GM13977 (cell line): ENCODE data around the gene SLC5A2.
"Not testable (repeated sequence)": the region's sequence is repeated elsewhere in the genome, so short reads cannot be mapped to it uniquely, and the experiment has no call there.

ENCODE experiments used
- DNase-seq: peaks from one replicate; pipeline ENCODE4 v3.0.0; 2012; ENCODE audit warnings: low spot score
- CTCF ChIP-seq: IDR thresholded peaks from 2 replicates; pipeline ENCODE4 v1.5.1; 2012; ENCODE audit warnings: mild to moderate bottlenecking, control low read depth; ENCODE audit not compliant: insufficient read depth; ENCODE audit errors: extremely low read depth, missing control alignments
- in situ Hi-C: fragments of 300-500 bp; cut with MboI; formaldehyde crosslinking; loops from one replicate; pipeline ENCODE4 v1.12.0; 2022; ENCODE audit warnings: low sequenced_read_pairs, low pct_unique_long_range_greater_than_20kb, mixed read lengths, inconsistent platforms; ENCODE audit not compliant: unreplicated experiment

The SLC5A2 gene

GRCh38 chr16:31479751-31480150 lies 3.2 kb upstream of the SLC5A2 start:
- in situ Hi-C loops: no loop called here
- TF ChIP-seq CTCF: no peak

GRCh38 chr16:31480851-31481536 lies 1.9 kb upstream of the SLC5A2 start:
- no peak for DNase-seq
- in situ Hi-C loops: no loop called here

More at GRCh38 chr16:31479751-31480150, 3.2 kb upstream of the SLC5A2 start:
- DNase-seq: no peak

GRCh38 chr16:31484048-31484447 lies 1.1 kb downstream of the SLC5A2 start:
- in situ Hi-C loops, DNase-seq: not testable (repeated sequence)

More at GRCh38 chr16:31480851-31481536, 1.9 kb upstream of the SLC5A2 start:
- TF ChIP-seq CTCF: no peak

DNA sequence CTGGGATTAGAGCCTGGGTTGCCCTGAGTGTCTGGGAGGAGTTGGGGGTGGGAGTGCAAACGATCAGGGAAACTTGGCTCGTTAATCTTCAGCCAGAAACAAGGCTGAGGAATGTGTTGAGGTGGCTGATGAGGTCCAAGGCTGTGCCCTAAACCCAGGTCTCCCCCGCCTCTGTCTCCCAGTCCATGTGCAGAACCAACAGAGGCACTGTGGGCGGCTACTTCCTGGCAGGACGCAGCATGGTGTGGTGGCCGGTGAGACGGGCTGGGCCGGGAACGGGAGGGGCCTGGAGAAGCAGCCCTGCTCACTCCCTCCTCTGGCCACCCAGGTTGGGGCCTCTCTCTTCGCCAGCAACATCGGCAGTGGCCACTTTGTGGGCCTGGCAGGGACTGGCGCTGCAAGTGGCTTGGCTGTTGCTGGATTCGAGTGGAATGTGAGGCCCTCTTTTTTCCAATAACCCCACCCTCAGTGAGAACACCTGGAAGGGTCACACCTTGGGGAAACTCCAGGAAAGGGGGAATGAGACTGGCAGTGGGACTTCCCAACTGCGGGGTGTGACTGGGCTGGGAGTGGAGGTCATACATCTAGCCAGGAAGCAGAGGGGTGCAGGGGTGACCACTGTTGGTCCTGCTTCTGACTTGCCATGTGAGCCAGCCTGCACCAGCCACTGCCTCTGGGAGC lies 1.7 kb downstream of the SLC5A2 start:
- no peak for TF ChIP-seq CTCF
- no peak for DNase-seq
- in situ Hi-C loops: no loop called here

- TF ChIP-seq CTCF: no peak
- in situ Hi-C loops: no loop called here
- DNase-seq: no peak
Measured at GRCh38 chr16:31485571-31485970, 2.6 kb downstream of the SLC5A2 start.

DNA sequence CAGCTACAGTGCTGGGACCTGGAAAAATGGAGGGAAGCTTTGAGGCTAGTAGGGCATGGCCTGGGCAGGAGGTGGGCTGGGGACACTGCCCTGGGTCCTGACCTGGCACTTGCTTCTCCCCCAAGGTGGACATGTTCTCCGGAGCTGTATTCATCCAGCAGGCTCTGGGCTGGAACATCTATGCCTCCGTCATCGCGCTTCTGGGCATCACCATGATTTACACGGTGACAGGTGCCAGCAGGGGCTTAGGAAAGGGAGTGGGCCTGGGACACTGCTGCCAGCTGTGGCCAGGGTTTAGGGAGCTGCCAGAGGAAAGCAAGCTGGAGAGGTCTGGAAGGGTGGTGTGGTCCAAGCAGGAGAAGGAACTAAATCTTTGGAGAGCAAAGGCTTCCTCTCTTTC lies 3.1 kb downstream of the SLC5A2 start:
- no peak for TF ChIP-seq CTCF
- no peak for DNase-seq
- in situ Hi-C loops: no loop called here

DNA sequence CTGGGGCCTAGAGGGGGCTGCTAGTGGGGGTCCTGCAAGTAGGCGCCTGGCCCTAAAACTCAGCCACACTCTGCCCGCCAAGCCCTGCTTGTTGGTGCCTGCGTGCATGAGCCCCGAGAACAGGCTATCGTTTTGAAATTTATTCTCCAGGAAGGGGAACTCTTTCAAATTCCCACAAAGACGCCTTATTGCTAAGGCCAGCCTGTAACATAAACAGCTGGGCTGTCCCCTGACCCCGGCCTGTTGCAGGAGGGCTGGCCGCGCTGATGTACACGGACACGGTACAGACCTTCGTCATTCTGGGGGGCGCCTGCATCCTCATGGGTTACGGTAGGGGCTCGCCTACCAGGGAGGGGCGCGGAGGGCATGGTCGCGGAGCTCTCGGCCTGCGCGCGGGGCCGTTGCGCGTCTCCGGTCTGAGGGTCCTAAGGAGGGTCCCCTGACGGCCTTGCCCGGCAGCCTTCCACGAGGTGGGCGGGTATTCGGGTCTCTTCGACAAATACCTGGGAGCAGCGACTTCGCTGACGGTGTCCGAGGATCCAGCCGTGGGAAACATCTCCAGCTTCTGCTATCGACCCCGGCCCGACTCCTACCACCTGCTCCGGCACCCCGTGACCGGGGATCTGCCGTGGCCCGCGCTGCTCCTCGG lies 4.3 kb downstream of the SLC5A2 start:
- in situ Hi-C loops: no loop called here
- peak; percentile 42 for DNase-seq
- TF ChIP-seq CTCF: no peak
